Measurements from ENCODE around the gene NDUFS2. TPM values are rescaled to one million over a fixed set of nuclear protein-coding genes. Genes with fewer than 3 reads are reported as not detected.

NDUFS2 gene
- total RNA-seq, 4 donors from 2014 or later, result 93.4 to 121 (median 100) TPM

DNA sequence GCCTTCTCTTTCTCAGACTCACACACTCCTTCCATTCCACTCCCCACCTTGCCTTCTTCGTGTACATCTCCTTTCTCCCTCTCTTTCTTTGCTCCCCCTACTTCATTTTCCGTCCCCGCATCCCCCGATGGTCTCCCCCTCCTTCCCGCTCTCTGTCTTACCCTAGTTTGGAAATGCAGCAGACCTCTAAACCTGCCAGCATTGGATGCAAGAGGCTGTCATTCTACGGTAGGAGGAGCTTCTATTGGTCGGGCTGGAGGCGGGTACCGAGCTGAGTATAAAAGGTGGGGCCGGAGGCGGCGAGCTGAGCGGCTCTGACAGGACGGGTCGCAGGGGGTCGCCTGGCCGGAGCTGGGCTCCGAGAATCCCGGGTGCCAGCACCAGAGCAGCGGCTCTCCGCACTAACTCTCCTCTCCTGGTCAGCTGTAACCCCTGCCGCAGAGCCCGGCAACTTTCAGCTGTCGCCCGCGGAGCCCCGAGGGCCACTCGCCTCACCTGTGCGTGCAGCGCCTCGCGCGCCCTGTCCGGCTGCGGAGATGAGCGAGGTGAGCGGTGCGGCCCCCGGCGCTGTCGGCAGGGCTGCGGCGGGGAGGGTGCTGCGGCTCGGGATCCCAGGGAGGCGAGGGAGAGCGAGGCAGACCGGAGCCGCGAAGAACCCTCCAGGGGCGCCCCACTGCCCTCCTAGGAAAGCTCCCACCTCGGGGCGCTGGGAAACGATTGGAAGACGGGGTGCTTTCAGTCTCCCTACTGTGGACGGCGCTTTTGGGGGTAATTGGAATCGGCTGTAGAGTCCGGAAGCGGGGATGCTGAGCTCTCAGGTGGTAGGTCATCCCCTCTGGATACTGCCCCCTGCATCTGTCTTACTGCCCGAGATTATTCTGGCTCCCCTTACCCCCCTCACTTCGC, 56.5 kb downstream of the NDUFS2 start, which contains the start of gene PCP4L1:
Gene PCP4L1, plus strand, starts transcription at position 307 of the 906 bp plus-strand sequence. Its CDS starts 230 bp downstream, at position 537.
- H3K27ac ChIP-seq, result peak within 1 kb of the TSS in 3 of 4 donors; percentile 42 to 78 (median 68)
- H3K9me3 ChIP-seq, result peaks cover 0 to 18% (median 0%) of the 10 kb centered on the region in 3 donors
- peaks cover 46% of the 10 kb centered on the region for H3K27me3 ChIP-seq
- 0 to 4% methylated on average over 4 to 9 of the region's 62 CpGs for WGBS, 2 donors (ENCODE audit: low coverage in 1 of 2)
- peak within 1 kb of the TSS; percentile 38 to 57 for H3K4me3 ChIP-seq
- H3K4me1 ChIP-seq, result peaks cover 0 to 39% (median 8%) of the 10 kb centered on the region in 3 donors
- TF ChIP-seq, protein P1, sequence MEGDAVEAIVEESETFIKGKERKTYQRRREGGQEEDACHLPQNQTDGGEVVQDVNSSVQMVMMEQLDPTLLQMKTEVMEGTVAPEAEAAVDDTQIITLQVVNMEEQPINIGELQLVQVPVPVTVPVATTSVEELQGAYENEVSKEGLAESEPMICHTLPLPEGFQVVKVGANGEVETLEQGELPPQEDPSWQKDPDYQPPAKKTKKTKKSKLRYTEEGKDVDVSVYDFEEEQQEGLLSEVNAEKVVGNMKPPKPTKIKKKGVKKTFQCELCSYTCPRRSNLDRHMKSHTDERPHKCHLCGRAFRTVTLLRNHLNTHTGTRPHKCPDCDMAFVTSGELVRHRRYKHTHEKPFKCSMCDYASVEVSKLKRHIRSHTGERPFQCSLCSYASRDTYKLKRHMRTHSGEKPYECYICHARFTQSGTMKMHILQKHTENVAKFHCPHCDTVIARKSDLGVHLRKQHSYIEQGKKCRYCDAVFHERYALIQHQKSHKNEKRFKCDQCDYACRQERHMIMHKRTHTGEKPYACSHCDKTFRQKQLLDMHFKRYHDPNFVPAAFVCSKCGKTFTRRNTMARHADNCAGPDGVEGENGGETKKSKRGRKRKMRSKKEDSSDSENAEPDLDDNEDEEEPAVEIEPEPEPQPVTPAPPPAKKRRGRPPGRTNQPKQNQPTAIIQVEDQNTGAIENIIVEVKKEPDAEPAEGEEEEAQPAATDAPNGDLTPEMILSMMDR (IDR thresholded peaks at IDR 0.05), result no peak
- TF ChIP-seq POLR2A (IDR thresholded peaks at IDR 0.05) (peak in 1 of 2 donors; percentile 7), EP300 (IDR thresholded peaks at IDR 0.05) (no peak)
- peak; percentile 89 for ATAC-seq
- no peaks in the 10 kb centered on the region for H3K36me3 ChIP-seq

DNA sequence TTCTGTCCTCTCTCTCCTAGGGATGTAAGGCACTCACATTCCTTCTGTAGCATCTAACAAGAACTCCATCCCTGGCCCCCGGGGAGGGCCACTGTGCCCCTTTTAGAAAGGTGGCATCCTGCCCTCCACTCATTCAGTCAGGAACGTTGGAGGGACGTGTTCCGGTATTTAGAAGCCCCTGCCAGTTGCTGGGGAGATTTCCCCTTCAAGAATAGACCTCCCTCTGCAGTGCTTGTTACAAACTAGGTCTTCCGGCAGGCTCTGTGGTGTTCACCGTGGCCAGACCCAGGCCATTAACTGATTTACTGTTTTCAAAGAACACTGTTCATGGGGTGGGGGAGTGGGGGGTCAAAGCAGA, 57.2 kb downstream of the NDUFS2 start:
- Histone ChIP-seq H3K36me3 (no peaks in the 10 kb centered on the region), H3K27ac (peak overlapping the region in 2 of 4 donors; percentile 42 to 78), H3K9me3 (peaks cover 0 to 18% (median 0%) of the 10 kb centered on the region in 3 donors), H3K4me1 (peaks cover 0 to 39% (median 8%) of the 10 kb centered on the region in 3 donors), H3K4me3 (peak overlapping the region in 1 of 2 donors; percentile 57), H3K27me3 (peaks cover 46% of the 10 kb centered on the region)
- TF ChIP-seq EP300 (IDR thresholded peaks at IDR 0.05) (no peak), POLR2A (IDR thresholded peaks at IDR 0.05) (no peak)
- TF ChIP-seq, protein P1 (IDR thresholded peaks at IDR 0.05), result no peak
- 37% methylated on average over 4 of the region's 6 CpGs; no CpG with 5 or more reads in 1 of the 2 donors for WGBS, 2 donors (ENCODE audit: low coverage in 1 of 2)
- ATAC-seq, result no peak

DNA sequence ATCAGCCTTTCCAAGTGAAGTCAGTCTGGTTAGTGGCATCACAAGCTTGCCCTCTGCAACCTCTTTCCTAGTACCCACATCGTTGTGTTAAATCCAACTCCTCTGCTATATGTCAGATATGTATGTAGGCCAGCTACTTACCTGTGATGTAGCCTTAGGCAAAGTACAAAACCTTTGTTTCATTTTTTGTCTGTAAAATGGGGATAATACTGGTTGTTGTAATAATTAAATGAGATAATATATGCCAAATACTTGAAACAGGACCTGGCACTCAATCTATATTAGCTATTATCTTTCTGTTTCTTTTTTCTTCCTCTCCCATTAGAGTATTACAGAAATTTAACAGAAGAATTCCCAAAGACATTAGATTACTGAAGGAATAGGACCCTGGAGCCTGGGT, 57.6 kb downstream of the NDUFS2 start:
- peaks cover 46% of the 10 kb centered on the region for H3K27me3 ChIP-seq
- no peak for ATAC-seq
- no peaks in the 10 kb centered on the region for H3K36me3 ChIP-seq
- H3K4me3 ChIP-seq, result no peak overlapping the region
- peak overlapping the region in 2 of 4 donors; percentile 20 to 78 for H3K27ac ChIP-seq
- TF ChIP-seq, protein P1 (IDR thresholded peaks at IDR 0.05), result no peak
- no peak for TF ChIP-seq POLR2AphosphoS5 (IDR thresholded peaks at IDR 0.05)
- TF ChIP-seq POLR2A (IDR thresholded peaks at IDR 0.05), result no peak
- no peak for TF ChIP-seq EP300 (IDR thresholded peaks at IDR 0.05)
- 45 to 57% methylated on average over 1 of the region's 1 CpG for WGBS, 2 donors (ENCODE audit: low coverage in 1 of 2)
- peaks cover 0 to 18% (median 0%) of the 10 kb centered on the region in 3 donors for H3K9me3 ChIP-seq
- H3K4me1 ChIP-seq, result peaks cover 0 to 39% (median 8%) of the 10 kb centered on the region in 3 donors

DNA sequence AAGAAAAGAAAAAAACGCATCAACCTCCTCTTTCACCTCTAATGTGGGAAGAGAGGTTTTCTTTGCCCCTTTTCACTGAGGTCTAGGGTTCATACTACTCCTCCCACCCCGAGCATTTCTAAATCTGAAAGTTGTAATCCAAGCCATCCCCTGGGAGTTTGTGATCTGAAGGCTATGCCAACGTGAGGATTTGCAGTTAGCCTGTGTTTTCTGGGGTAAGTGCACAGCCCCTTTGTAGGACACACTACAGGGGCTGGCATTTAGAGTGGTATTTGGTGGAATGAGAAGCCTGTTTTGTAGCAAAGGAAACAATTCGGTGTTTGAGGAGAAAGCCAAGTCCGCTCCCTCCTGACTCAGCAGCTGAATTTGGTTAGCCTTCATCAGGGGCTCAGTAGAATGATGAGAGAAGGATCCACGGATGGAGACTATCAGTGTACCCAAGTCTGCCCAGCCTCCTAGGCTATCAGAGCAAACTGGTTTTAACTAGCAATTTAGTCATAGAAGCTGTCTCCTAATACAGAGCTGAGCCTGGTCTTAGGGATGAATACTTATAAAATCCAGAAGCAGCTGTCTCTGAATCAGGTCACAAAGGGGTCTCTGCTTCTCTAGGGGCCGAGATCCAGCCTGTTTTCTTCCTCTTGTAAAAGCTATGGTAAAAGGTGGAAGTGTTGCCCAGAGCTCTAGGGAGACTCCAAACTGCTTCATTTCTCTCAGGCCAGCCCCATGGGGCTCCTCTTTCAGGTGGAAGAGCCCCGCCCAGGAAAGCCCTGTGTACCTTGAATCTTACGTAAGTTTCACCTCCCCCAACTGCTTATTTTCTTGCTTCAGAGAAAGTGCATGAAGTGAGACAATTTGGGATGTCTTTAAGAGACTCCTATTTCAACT, 58.5 kb downstream of the NDUFS2 start:
- Histone ChIP-seq H3K36me3 (no peaks in the 10 kb centered on the region), H3K27ac (peak overlapping the region in 2 of 4 donors; percentile 20 to 44), H3K4me1 (peaks cover 0 to 39% (median 8%) of the 10 kb centered on the region in 3 donors), H3K9me3 (peaks cover 0 to 18% (median 0%) of the 10 kb centered on the region in 3 donors), H3K4me3 (no peak overlapping the region), H3K27me3 (peaks cover 46% of the 10 kb centered on the region)
- no peak for ATAC-seq
- 26 to 33% methylated on average over 6 to 8 of the region's 9 CpGs for WGBS, 2 donors (ENCODE audit: low coverage in 1 of 2)
- TF ChIP-seq POLR2AphosphoS5 (IDR thresholded peaks at IDR 0.05) (no peak), EP300 (IDR thresholded peaks at IDR 0.05) (no peak), POLR2A (IDR thresholded peaks at IDR 0.05) (no peak)
- TF ChIP-seq, protein P1 (IDR thresholded peaks at IDR 0.05), result no peak
